SK-MEL-5 (cell line): ENCODE data around the gene SF1. TPM values are rescaled to one million over a fixed set of nuclear protein-coding genes. Genes with fewer than 3 reads are reported as not detected.

Experiments
- DNase-seq: peaks from one replicate; pipeline ENCODE4 v3.0.0-alpha.2; 2016; ENCODE audit warnings: low read depth, low spot score
- in situ Hi-C: cut with HindIII; loops from 2 replicates; pipeline ENCODE4 v1.10.0; 2016; ENCODE audit warnings: low sequenced_read_pairs, high pct_unique_total_duplicates, low pct_unique_long_range_greater_than_20kb
- total RNA-seq: library from RNA; depleted of rRNA; stranded (reverse); fragments of >200 nt; shearing (Covaris generic); gene quantifications from 2 replicates; pipeline ENCODE4 v1.2.3, GENCODE V29; 2014

SF1 gene
- total RNA-seq, 1 experiment from 2014 or later: 53.3 TPM

DNA sequence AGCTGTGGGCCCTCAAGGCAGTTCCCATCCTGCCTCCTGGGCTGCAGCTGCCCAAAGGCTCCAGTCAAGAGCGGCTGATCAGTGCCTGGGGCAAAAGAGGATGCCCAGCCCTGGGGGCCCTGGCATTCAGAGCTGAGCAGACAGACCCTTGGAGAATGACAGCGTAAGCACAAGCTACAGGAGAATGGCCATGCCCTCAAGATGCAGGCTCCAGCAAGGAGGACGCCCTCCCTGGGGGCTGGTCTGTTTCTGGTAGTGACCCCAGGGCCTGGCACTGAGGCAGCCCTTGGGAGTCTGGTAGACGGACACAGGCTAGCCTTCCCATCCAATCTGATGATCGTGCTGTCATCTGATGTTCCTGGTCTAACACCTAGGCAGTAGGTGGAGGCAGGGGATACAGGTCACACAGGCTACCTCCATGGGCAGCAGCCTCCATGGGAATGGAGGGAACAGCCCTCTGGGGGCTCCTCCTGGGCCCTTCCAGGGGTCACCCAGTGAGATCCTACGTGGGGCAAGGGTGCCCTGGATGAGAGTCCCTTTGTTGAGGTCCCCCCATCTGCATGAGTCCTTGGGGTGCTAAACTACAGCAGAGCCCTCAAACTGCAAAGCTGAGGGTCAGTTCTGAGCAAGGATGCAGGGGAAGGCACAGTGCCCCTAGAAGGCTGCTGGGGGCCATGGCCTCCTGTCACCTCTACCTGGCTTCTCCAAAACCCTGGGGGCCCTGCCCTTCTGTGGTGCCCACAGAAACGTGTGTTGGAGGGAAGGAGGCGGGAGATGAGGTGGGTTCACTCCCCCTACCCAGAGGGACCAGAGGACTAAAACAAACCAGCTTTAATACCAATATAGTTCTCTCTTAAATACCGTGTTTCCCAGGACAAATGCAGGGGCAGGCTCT is 10.2 kb upstream of the SF1 start:
- no peak for DNase-seq
- in situ Hi-C loops: no loop called here

DNA sequence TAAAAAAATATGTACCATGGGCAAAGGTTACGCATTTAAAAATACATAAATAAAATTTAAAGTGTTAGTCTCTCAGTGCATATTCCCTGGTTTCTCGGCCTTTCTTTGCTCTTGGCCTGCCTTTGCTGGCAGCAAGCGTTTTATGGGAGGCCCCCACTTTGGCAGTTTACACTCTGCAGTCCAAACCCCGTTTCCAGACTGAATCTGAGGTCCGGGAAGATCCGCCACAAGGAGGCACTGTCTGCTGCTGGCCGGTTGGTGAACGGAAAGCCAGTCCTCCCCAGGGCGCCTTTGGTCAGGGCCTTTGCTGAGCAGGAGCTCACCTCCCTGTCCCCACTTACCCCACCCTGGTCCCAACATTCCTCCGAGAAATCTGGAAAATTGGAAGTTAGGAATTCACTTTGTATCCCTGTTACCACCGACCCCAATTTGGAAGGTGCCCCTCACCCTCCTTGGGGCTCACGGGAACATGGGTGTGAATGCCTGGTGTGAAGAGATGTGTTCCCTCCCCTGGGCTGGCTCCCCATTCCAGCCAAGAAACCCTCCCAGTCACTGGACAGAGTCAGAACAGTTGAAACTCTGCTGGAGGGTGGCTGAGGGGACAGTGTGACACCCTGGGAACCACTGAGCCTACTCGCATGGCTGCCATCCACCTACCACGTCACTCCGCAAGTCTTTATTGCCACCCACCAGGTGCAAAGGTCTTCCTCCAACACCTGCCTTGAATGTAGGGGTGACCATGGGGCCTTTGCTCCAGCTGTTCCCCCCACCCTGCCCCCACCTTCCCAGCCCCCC is 9.4 kb upstream of the SF1 start:
- in situ Hi-C loops: no loop called here
- peak; percentile 62 for DNase-seq

DNA sequence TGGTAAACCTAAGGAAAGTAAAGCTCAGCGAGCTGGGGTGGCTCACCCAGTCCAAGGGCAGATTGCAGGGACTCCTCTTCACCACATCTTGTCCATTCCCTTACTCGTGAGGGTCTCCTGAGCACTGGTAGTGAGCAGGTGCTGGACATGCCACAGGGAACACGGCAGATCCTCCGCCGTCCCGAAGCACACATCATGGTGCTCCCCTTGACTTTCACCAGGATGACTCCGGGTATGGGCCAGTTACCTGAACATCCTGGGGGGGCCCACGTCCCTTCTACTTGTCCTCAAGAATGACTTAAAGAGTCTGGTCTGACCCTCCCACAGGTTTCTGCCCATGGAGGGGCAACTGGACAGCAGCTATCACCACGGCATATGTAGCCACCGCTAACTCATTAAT is 8.0 kb upstream of the SF1 start:
- DNase-seq: no peak
- in situ Hi-C loops: no loop called here

DNA sequence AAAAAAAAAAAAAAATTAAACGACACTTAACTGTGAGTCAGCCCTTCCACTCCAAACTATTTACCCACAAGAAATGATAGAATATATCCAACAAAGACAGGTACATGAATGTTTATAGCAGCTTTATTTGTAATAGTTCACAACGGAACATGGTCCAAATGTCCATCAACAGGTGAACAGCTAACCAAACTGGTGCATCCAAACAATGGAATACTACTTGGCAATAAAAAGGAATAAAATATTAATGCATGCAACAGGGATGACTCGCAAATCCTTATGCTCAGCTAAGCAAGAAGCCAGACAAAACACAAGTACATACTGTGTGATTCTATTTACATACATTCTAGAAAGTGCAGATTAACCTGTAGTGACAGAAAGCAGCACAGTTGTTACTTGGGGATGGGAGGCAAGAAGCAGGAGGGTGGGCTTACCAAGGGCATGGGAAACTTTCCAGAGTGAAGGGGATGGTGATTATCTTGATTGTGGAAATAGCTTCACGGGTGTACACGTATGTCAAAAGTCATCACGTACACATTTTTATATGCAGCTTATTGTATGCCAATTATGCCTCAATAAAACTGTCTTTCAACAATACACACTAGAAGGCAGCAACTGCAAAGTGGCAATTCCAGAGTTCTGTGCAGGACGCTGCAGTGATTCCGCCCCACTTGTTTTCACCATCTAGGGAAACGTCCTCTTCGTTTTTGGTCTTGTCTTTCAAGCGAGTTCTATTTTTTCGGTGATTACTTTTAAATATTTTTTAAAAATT is 6.7 kb upstream of the SF1 start:
- in situ Hi-C loops: no loop called here

DNA sequence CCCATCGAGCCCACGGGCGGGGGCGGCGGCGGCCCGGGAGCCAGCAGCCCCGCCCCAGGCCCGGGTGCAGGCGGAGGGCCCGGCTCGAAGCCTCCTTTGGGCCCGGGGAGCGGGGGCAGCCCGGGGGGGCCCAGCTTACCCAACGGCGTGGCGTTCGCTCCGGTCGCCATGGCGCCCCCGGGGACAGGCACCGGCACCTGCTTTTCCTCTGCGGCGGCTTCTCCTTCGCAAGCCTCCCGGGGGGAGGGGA is 194 bp downstream of the SF1 start:
- no peak for DNase-seq
- in situ Hi-C loops: no loop called here

More for the DNA sequence above, 6.7 kb upstream of the SF1 start:
- no peak for DNase-seq

DNA sequence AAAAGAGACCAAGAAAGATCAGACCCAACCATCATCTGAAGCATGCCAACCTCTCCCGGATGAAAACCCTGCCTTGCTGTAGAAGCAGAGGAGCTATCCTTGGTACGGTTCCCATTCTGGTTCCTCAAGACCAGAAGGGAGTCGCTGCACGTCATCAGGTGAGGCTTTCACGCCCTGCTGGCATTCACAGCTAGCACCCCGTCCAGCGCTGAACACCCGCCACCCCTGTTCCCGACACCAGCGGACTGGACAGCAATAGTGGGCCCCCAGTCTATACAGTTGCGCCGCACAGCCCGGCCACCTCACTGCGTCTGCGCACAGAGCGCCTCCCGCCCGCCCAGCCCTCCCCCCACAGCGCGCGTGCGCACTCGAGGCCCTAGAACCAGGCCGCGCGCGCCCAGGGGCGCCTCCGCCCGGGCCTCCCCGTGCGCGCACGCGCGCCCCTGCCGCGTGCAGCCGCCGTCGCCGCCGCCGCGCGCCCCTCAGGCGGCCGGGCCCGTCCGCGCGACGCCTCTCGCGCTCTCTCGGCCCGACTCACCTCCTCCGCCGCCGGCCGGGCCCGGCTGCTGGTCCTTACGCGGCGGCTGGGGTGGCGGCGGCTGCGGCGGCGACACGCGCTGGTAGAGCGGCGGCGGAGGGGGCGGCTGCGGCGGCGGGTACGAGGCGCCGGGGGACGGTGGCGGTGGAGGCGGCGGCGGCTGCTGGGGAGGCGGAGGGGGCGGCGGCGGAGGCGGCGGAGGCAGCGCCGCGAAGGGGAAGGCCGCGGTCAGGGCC is 706 bp downstream of the SF1 start:
- DNase-seq: peak; percentile 70
- in situ Hi-C loops: no loop called here

DNA sequence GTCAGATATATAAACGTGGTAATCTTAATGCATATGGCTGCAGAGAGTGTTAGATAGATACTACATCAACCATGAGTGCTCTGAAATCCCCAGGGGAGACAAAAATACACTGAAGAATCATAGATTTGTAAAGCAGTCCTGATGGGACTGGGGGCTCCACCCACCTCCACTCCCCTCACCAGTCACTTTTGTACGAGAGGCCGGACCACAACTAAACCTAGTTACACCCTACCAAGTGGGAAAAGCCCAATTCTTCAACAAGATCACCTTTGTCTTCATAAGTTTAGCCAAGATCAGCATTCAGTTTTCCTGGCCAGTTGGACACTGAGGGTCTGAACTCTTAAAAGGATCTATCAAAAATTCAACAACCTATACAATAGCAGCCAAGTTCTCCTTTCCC is 1.5 kb downstream of the SF1 start:
- in situ Hi-C loops: no loop called here
- DNase-seq: no peak

DNA sequence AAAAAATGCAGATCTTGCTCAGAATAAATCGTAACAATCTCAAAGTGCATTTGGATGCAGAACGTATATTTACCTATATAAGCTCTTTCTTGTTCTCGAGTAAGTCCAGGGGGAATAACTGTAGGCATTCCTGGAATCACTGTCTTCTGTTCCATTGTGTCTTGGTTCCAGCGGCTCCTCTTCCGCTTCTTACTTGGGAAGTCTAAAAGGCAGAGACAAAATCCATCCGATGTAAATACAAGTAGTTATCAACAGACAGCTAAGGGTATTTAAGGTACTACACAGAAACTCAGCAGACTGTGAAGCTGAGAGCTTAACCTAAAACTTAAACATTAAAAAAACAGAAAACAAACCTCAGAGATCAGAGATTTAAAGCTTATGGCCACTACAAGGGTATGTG is 1.9 kb downstream of the SF1 start:
- in situ Hi-C loops: no loop called here
- DNase-seq: no peak

DNA sequence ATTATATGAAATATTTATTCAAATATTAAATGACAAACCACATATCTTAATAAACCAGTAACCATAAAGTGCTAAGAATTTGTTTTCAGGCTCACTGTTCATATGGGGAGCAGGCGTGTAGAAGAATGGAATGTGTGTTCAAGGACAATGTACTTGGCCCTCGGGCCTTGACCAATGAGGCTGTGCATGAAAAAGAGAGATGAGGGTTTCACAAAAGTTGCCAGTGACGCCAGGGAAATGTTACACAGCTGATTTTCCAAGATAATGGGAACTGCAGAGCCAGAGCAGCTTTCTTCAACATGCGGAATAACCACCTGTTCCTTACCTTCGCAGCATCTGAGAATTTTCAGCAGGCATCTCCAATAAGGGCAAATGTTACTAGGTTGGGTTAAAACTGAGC is 4.2 kb downstream of the SF1 start:
- DNase-seq: no peak
- in situ Hi-C loops: no loop called here

DNA sequence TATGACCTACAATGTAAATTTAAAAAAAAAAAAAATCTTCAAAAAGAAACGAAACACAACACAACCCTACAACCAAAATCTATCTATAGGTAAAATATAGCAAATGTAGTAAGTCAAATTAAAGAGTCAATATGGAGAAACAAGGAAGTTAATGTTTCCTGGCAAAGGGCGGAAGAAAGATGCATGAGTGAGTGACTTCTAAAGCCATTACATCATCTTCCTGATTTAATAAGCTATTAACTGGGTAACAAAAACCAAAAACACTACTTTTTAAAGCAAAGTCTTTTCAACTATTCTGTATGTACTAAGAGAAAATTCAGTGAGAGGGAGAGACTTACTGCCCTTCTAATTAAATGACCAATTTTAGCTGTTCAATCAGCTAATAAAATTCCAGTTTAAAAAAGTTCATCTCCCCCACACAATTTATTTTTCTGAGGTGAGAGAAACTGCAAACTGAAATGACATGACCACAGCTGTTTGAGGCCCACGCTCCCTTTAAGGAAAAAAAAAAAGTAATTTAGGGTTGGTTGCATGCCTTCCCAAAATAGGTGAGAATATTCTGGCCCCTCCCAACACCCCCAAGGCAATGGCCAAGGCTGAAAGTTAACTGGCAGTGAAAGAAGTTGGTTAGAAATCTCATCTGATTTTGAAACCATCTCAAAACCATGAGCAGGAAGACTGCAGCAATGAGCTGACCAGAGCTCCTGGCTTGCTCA is 5.9 kb downstream of the SF1 start:
- no peak for DNase-seq
- in situ Hi-C loops: no loop called here

DNA sequence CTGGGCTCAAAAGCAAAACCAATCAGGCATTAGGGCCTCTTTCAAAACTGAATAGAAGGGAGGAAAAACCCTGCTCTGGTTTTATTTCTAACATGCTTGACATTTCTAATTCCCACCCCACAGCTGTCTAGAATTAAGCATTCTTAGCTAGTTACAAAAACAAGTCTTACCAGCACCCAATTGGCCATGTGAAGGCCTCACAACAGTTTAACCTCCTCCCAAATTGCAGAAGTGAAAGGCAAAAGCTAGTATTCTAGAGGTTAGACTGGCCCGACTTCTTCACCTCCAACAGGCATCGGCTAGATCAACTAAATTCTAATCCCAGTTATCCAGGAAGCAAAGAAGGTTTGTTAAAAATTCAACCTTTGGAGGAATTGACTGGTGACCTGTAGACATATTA is 6.5 kb downstream of the SF1 start:
- in situ Hi-C loops: no loop called here

DNA sequence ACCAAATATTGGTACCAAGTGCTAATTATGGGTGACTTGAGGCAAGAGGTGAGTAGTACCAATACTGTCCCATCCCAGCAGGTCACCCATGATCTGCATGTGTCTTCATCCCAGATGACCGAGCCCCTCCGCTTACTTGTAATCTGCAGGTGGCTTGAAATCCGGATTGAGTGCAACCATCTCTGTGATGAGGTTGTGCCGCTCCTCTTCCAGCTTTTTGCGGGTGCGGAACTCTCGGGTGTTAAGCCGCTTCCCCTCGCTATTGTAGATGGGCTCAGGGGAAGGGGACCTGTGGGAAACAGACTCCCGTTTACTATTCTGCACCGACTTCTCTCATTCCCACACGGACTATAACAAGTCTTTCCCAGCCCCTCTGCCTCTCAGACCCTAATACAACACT is 8.2 kb downstream of the SF1 start:
- no peak for DNase-seq
- in situ Hi-C loops: no loop called here

More for the DNA sequence above, 6.5 kb downstream of the SF1 start:
- DNase-seq: no peak

DNA sequence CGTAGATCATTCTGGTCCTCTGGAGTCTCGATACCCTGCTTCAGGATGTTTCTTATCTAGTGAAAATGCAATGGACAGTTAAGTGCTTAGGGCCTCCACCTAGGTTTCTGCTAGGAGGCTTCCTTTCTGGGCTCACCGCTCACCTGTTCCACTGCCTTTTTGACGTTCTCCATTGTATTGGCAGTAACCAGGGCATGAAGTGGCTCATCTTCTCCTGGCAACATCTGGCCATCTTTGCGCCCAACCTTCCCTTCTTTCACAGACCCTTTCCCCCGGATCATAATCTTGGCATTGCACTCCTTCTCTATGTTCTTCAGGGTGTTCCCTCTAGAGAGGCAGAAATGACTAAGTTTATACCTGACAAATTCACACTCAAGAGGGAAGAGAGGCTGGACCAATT is 9.1 kb downstream of the SF1 start:
- DNase-seq: no peak

DNA sequence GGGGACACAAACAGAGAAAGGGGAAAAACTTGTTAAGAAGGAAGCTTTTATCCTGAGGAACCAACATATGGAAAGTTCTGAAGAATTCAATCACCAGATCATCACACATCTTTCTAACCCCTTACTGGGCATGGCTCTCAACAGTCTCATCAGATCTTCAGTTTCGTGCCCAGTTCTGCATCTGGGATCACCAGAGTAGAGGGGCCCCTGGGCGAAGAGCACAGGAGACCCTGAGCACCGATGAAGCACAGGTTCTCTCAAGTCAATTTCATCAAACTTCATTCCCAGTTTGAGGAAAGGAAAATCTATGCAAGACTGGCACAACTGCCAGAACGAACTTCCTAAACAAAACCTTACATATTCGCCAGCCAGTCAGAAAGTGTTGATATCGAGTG is 10.0 kb downstream of the SF1 start:
- no peak for DNase-seq
- in situ Hi-C loops: no loop called here

More for the DNA sequence above, 9.1 kb downstream of the SF1 start:
- in situ Hi-C loops: no loop called here

DNA sequence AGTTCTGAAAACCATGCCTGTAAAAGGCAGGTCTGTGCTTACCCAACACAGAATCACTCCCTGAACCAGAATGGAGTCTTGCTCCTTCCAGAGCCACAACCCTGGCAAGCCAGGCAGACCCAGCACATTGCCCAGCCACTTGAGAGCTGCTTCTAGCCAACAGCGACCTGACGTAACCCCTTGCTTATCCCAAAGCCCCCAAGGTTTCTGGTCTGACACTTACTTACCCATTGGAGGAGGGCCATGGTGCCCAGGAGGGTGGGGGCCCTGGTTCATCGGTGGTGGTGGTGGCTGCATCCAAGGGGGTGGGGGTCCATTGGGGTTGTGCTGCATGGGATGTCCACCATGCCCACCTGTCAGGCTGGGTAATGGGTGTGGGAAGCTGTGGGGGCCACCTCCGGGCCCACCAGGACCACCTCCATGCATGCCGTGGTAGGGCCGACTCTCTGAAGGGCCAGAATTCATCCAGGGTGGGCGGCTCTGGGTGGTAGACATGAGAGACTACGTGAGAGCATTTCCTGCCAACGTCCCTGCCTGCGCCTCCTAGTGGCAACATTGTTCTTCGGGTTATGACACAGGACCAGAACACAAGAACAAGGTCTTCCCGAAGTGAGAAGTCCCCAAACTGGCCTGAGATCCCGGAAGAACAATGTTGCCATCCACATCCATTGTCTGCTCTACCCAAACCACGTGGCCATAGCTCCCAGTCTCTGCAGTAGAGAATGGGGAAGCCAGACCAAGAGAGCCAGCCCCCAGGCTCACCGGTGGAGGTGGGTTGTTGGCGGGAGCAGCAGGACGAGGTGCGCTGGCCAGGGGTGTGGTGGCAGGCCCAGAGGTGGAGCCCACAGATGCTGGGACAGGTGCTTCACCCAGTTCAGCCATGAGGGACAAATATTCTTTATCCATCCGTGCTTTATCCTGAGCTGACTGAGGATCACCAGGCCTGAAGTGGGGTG is 10.7 kb downstream of the SF1 start:
- peak; percentile 68 for DNase-seq
- in situ Hi-C loops: no loop called here

DNA sequence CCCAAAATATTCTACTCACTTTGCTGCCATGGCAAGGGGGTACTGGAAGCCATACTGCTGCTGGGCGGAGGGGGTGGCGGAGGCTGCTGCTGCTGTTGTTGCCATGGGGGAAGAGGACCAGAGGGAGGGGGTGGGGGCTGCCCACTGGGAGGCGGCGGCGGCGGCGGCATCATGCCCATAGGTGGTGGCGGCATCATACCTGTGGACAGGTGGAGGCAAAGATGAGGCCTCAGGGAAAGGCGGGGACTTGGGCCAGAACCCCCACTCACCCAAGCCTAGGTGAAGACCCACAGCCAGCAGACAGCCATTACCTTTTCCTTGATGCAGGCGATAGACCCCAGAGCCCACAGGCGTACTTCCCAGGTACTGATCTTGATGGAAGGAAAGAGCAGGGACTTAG is 11.5 kb downstream of the SF1 start:
- DNase-seq: no peak
- in situ Hi-C loops: no loop called here
